HEK293 (cell line): ENCODE results near the gene CADM4.
A peak's percentile ranks its signal among the peaks of the same experiment; 100 is the strongest.

Experiments used
- ATF2 ChIP-seq: fragments of 450-650 bp; formaldehyde crosslinking; IDR thresholded peaks from 2 replicates; pipeline ENCODE4 v1.5.1; 2016; ENCODE audit warnings: missing biosample characterization, missing genetic modification characterization, low read depth
- BCL11A ChIP-seq: fragments of 450-650 bp; formaldehyde crosslinking; IDR thresholded peaks from 2 replicates; pipeline ENCODE4 v1.5.1; 2016; ENCODE audit warnings: low read depth, missing biosample characterization, missing genetic modification characterization
- GLI2 ChIP-seq: fragments of 450-650 bp; formaldehyde crosslinking; IDR thresholded peaks from 2 replicates; pipeline ENCODE4; 2017; ENCODE audit warnings: missing biosample characterization, missing genetic modification characterization, low read depth, borderline replicate concordance
- HIC1 ChIP-seq: fragments of 450-650 bp; formaldehyde crosslinking; IDR thresholded peaks from 2 replicates; pipeline ENCODE4 v1.5.1; 2016; ENCODE audit warnings: missing biosample characterization, missing genetic modification characterization
- MEIS1 ChIP-seq: sonication (generic); formaldehyde crosslinking; IDR thresholded peaks from 2 replicates; pipeline ENCODE4 v1.8.1; 2022; ENCODE audit warnings: missing genetic modification reagents, mild to moderate bottlenecking, borderline replicate concordance
- PRDM1 ChIP-seq: fragments of 450-650 bp; formaldehyde crosslinking; IDR thresholded peaks from 2 replicates; pipeline ENCODE4; 2016; ENCODE audit warnings: missing biosample characterization, missing genetic modification characterization
- SALL2 ChIP-seq: fragments of 450-650 bp; formaldehyde crosslinking; IDR thresholded peaks from 2 replicates; pipeline ENCODE4 v1.5.0; 2017; ENCODE audit warnings: missing biosample characterization, mild to moderate bottlenecking, missing genetic modification characterization, borderline replicate concordance
- SP7 ChIP-seq: fragments of 450-650 bp; formaldehyde crosslinking; IDR thresholded peaks from 2 replicates; pipeline ENCODE4 v1.5.1; 2016; ENCODE audit warnings: missing biosample characterization, missing genetic modification characterization
- YY2 ChIP-seq: fragments of 450-650 bp; formaldehyde crosslinking; IDR thresholded peaks from 2 replicates; pipeline ENCODE4 v1.5.1; 2016; ENCODE audit warnings: missing biosample characterization, missing genetic modification characterization
- ZNF211 ChIP-seq: fragments of 450-650 bp; formaldehyde crosslinking; IDR thresholded peaks from 2 replicates; pipeline ENCODE4 v1.5.1; 2016; ENCODE audit warnings: low read depth, missing biosample characterization, missing genetic modification characterization
- ZNF404 ChIP-seq: fragments of 450-650 bp; formaldehyde crosslinking; IDR thresholded peaks from 2 replicates; pipeline ENCODE4 v1.5.1; 2017; ENCODE audit warnings: missing biosample characterization, missing genetic modification characterization
- ZNF473 ChIP-seq: fragments of 450-650 bp; formaldehyde crosslinking; IDR thresholded peaks from 2 replicates; pipeline ENCODE4 v1.5.1; 2017; ENCODE audit warnings: missing biosample characterization, missing genetic modification characterization
- ZNF518A ChIP-seq: fragments of 450-650 bp; formaldehyde crosslinking; conservative IDR thresholded peaks from 2 replicates; pipeline ENCODE4 v1.5.1; 2016; ENCODE audit warnings: low read depth, missing biosample characterization, missing genetic modification characterization
- ZNF561 ChIP-seq: fragments of 450-650 bp; IDR thresholded peaks from 2 replicates; pipeline ENCODE4 v1.5.1; 2018; ENCODE audit warnings: missing biosample characterization, missing genetic modification characterization, borderline replicate concordance
- ZNF571 ChIP-seq: fragments of 450-650 bp; formaldehyde crosslinking; IDR thresholded peaks from 2 replicates; pipeline ENCODE4 v1.5.0; 2017; ENCODE audit warnings: missing biosample characterization, missing genetic modification characterization
- ZNF596 ChIP-seq: fragments of 450-650 bp; IDR thresholded peaks from 2 replicates; pipeline ENCODE4 v1.5.0; 2018; ENCODE audit warnings: missing biosample characterization, mild to moderate bottlenecking, missing genetic modification characterization, moderate library complexity
- ZNF610 ChIP-seq: fragments of 450-650 bp; formaldehyde crosslinking; IDR thresholded peaks from 2 replicates; pipeline ENCODE4 v1.5.1; 2016; ENCODE audit warnings: missing biosample characterization, missing genetic modification characterization, borderline replicate concordance
- ZNF623 ChIP-seq: fragments of 450-650 bp; formaldehyde crosslinking; IDR thresholded peaks from 2 replicates; pipeline ENCODE4 v1.5.1; 2016; ENCODE audit warnings: missing biosample characterization, missing genetic modification characterization
- ZNF670 ChIP-seq: fragments of 450-650 bp; formaldehyde crosslinking; IDR thresholded peaks from 2 replicates; pipeline ENCODE4 v1.5.1; 2016; ENCODE audit warnings: missing biosample characterization, missing genetic modification characterization, low read depth
- ZNF677 ChIP-seq: fragments of 450-650 bp; IDR thresholded peaks from 2 replicates; pipeline ENCODE4 v1.5.0; 2018; ENCODE audit warnings: missing biosample characterization, mild to moderate bottlenecking, missing genetic modification characterization, moderate library complexity
- ZNF701 ChIP-seq: fragments of 450-650 bp; formaldehyde crosslinking; IDR thresholded peaks from 2 replicates; pipeline ENCODE4 v1.5.1; 2016; ENCODE audit warnings: missing biosample characterization, missing genetic modification characterization
- ZNF830 ChIP-seq: fragments of 450-650 bp; IDR thresholded peaks from 2 replicates; pipeline ENCODE4 v1.5.0; 2018; ENCODE audit warnings: missing biosample characterization, missing genetic modification characterization, low read depth, mild to moderate bottlenecking, moderate library complexity
- TF ChIP-seq, protein P1 (sequence below): fragments of 450-650 bp; formaldehyde crosslinking; IDR thresholded peaks from 2 replicates; pipeline ENCODE4 v1.5.1; 2016; ENCODE audit warnings: missing biosample characterization, missing genetic modification characterization
- TF ChIP-seq, protein P2 (sequence below): fragments of 450-650 bp; formaldehyde crosslinking; IDR thresholded peaks from 2 replicates; pipeline ENCODE4 v1.5.1; 2016; ENCODE audit warnings: missing biosample characterization, missing genetic modification characterization, borderline replicate concordance

Gene CADM4

GRCh38 chr19:43667876-43668405 lies 28.3 kb upstream of the CADM4 start (continued):
- TF ChIP-seq ZNF561 (tag by site-specific recombination), result no peak
- no peak for TF ChIP-seq GLI2 (tag by site-specific recombination)
- no peak for TF ChIP-seq ZNF571 (tag by site-specific recombination)
- no peak for TF ChIP-seq ZNF670 (tag by site-specific recombination)
- TF ChIP-seq, protein P1, sequence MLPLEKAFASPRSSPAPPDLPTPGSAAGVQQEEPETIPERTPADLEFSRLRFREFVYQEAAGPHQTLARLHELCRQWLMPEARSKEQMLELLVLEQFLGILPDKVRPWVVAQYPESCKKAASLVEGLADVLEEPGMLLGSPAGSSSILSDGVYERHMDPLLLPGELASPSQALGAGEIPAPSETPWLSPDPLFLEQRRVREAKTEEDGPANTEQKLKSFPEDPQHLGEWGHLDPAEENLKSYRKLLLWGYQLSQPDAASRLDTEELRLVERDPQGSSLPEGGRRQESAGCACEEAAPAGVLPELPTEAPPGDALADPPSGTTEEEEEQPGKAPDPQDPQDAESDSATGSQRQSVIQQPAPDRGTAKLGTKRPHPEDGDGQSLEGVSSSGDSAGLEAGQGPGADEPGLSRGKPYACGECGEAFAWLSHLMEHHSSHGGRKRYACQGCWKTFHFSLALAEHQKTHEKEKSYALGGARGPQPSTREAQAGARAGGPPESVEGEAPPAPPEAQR (tag by site-specific recombination), result no peak
- 0 out of 2 replicates have a peak, but pooled peaks have one; percentile 59 for TF ChIP-seq ZNF701 (tag by site-specific recombination)
- no peak for TF ChIP-seq ZNF830 (tag by site-specific recombination)
- TF ChIP-seq ZNF518A, result no peak
- TF ChIP-seq ZNF623 (tag by site-specific recombination), result no peak
- 0 out of 2 replicates have a peak, but pooled peaks have one; percentile 8 for TF ChIP-seq YY2
- no peak for TF ChIP-seq HIC1 (tag by site-specific recombination)
- no peak for TF ChIP-seq ZNF596 (tag by site-specific recombination)
- 0 out of 2 replicates have a peak, but pooled peaks have one; percentile 52 for TF ChIP-seq ZNF610 (tag by site-specific recombination)
- TF ChIP-seq ZNF211 (tag by site-specific recombination), result 0 out of 2 replicates have a peak, but pooled peaks have one; percentile 16
- TF ChIP-seq MEIS1 (CRISPR knock-in tag), result no peak
- TF ChIP-seq ATF2 (tag by site-specific recombination), result no peak
- no peak for TF ChIP-seq BCL11A (tag by site-specific recombination)
- no peak for TF ChIP-seq PRDM1 (tag by site-specific recombination)
- TF ChIP-seq SP7, result no peak; the same call in none of the 2 replicates
- TF ChIP-seq ZNF677 (tag by site-specific recombination), result no peak
- TF ChIP-seq ZNF473 (tag by site-specific recombination), result no peak
- TF ChIP-seq ZNF404, result no peak
- TF ChIP-seq SALL2, result no peak
- TF ChIP-seq, protein P2, sequence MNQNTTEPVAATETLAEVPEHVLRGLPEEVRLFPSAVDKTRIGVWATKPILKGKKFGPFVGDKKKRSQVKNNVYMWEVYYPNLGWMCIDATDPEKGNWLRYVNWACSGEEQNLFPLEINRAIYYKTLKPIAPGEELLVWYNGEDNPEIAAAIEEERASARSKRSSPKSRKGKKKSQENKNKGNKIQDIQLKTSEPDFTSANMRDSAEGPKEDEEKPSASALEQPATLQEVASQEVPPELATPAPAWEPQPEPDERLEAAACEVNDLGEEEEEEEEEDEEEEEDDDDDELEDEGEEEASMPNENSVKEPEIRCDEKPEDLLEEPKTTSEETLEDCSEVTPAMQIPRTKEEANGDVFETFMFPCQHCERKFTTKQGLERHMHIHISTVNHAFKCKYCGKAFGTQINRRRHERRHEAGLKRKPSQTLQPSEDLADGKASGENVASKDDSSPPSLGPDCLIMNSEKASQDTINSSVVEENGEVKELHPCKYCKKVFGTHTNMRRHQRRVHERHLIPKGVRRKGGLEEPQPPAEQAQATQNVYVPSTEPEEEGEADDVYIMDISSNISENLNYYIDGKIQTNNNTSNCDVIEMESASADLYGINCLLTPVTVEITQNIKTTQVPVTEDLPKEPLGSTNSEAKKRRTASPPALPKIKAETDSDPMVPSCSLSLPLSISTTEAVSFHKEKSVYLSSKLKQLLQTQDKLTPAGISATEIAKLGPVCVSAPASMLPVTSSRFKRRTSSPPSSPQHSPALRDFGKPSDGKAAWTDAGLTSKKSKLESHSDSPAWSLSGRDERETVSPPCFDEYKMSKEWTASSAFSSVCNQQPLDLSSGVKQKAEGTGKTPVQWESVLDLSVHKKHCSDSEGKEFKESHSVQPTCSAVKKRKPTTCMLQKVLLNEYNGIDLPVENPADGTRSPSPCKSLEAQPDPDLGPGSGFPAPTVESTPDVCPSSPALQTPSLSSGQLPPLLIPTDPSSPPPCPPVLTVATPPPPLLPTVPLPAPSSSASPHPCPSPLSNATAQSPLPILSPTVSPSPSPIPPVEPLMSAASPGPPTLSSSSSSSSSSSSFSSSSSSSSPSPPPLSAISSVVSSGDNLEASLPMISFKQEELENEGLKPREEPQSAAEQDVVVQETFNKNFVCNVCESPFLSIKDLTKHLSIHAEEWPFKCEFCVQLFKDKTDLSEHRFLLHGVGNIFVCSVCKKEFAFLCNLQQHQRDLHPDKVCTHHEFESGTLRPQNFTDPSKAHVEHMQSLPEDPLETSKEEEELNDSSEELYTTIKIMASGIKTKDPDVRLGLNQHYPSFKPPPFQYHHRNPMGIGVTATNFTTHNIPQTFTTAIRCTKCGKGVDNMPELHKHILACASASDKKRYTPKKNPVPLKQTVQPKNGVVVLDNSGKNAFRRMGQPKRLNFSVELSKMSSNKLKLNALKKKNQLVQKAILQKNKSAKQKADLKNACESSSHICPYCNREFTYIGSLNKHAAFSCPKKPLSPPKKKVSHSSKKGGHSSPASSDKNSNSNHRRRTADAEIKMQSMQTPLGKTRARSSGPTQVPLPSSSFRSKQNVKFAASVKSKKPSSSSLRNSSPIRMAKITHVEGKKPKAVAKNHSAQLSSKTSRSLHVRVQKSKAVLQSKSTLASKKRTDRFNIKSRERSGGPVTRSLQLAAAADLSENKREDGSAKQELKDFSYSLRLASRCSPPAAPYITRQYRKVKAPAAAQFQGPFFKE (tag by site-specific recombination), result no peak
